HCT116 (cell line): ENCODE results near the gene RNF220. TPM values are rescaled to one million over a fixed set of nuclear protein-coding genes. Genes with fewer than 3 reads are reported as not detected.
A peak's percentile ranks its signal among the peaks of the same experiment; 100 is the strongest.

Experiments used
- ATAC-seq: fragments of 200-7000 bp; cut with Tn5 transposase; 2 replicates; pipeline ENCODE4 v1.9.1; 2020; ENCODE audit warnings: mild to moderate bottlenecking, moderate library complexity
- BruUV-seq: library from RNA; stranded (reverse); fragments of 400-500 nt; replicated peaks from 2 replicates; lab custom pipeline; 2021; lab: Mats Ljungman, UMichigan
- CTCF ChIA-PET: fragments of 300-600 bp; sonication (Branson Sonifier 250); formaldehyde crosslinking; loops from one replicate; lab custom pipeline; 2021; ENCODE audit warnings: antibody characterized with exemption; lab: Charles Lee
- POLR2A ChIA-PET: fragments of 300-600, 350-600 bp; sonication (Branson Sonifier 250); formaldehyde crosslinking; loops from one replicate; lab custom pipeline; 2021; ENCODE audit warnings: antibody characterized with exemption; lab: Charles Lee
- RAD21 ChIA-PET, 2 experiments: fragments of 300-600 bp; sonication (Branson Sonifier 250); formaldehyde crosslinking; loops; one replicate each; lab custom pipeline; 2023; ENCODE audit warnings: low total read pairs in 2 of 2; ENCODE audit not compliant: uncharacterized antibody in 2 of 2, unreplicated experiment in 2 of 2, low non-redundant PET in 1 of 2; lab: Charles Lee
- DNase-seq: peaks from one replicate; pipeline ENCODE4 v3.0.0-alpha.2; 2010; ENCODE audit warnings: low read depth, low spot score
- H2AFZ ChIP-seq: fragments of 200-600 bp; shearing (Covaris generic), sonication (generic); 2 replicates; pipeline ENCODE4 v1.6.1; 2017; ENCODE audit warnings: low read depth, mixed run types, mixed read lengths, antibody characterized with exemption, low read length; ENCODE audit not compliant: poor library complexity, severe bottlenecking
- H3K27ac ChIP-seq: 2 replicates; pipeline ENCODE4 v1.5.1; 2012; ENCODE audit warnings: low read depth, low read length
- H3K27me3 ChIP-seq: fragments of 200-600 bp; sonication (generic); 2 replicates; pipeline ENCODE4 v1.6.1; 2016; ENCODE audit warnings: mixed run types, low read length, mixed read lengths; ENCODE audit not compliant: insufficient read depth
- H3K36me3 ChIP-seq, 2 experiments: fragments of 200-500 bp in 1 of 2; fragments of 200-600 bp in 1 of 2; sonication (Bioruptor generic) in 1 of 2; sonication (generic) in 1 of 2; 2 replicates each; pipeline versions ENCODE4 v1.5.1 to v1.6.1; 2014 to 2016; ENCODE audit warnings: low read length in 2 of 2, inconsistent platforms in 1 of 2, mixed read lengths in 1 of 2, mixed run types in 1 of 2; ENCODE audit not compliant: insufficient read depth in 2 of 2, control insufficient read depth in 1 of 2
- H3K4me1 ChIP-seq, 2 experiments: fragments of 200-600 bp in 1 of 2; sonication (generic) in 1 of 2; 2 replicates each; pipeline versions ENCODE4 v1.5.1 to v1.6.1; 2012 to 2017; ENCODE audit warnings: low read length in 2 of 2, inconsistent platforms in 1 of 2, mild to moderate bottlenecking in 1 of 2, mixed read lengths in 1 of 2, mixed run types in 1 of 2, moderate library complexity in 1 of 2; ENCODE audit not compliant: insufficient read depth in 2 of 2, control insufficient read depth in 1 of 2
- H3K4me2 ChIP-seq: fragments of 200-600 bp; sonication (generic); 2 replicates; pipeline ENCODE4 v1.6.1; 2017; ENCODE audit warnings: mixed run types, low read length, mixed read lengths
- H3K4me3 ChIP-seq, 2 experiments: fragments of 200-600 bp in 1 of 2; sonication (generic) in 1 of 2; replicated peaks in 1 of 2; 2 replicates each; pipeline ENCODE4 v1.5.1; 2011 to 2016; ENCODE audit warnings: low read length in 2 of 2, control low read depth in 1 of 2, low read depth in 1 of 2, mild to moderate bottlenecking in 1 of 2, mixed read lengths in 1 of 2, mixed run types in 1 of 2
- H3K79me2 ChIP-seq: fragments of 200-600 bp; sonication (generic); 2 replicates; pipeline ENCODE4 v1.6.1; 2017; ENCODE audit warnings: mild to moderate bottlenecking, mixed run types, low read length, moderate library complexity, mixed read lengths; ENCODE audit not compliant: insufficient read depth
- H3K9ac ChIP-seq: fragments of 200-600 bp; sonication (generic); 2 replicates; pipeline ENCODE4 v1.6.1; 2016; ENCODE audit warnings: low read length, mixed read lengths
- H3K9me2 ChIP-seq: fragments of 200-600 bp; sonication (generic), shearing (Covaris generic); 2 replicates; pipeline ENCODE4 v1.6.1; 2017; ENCODE audit warnings: mixed run types, mild to moderate bottlenecking, moderate library complexity; ENCODE audit not compliant: insufficient read depth
- H3K9me3 ChIP-seq, 2 experiments: fragments of 200-500 bp in 1 of 2; fragments of 200-600 bp in 1 of 2; sonication (Bioruptor generic) in 1 of 2; sonication (generic) in 1 of 2; 2 replicates each; pipeline ENCODE4 v1.6.1; 2014 to 2017; ENCODE audit warnings: low read length in 2 of 2, mixed read lengths in 2 of 2, inconsistent platforms in 1 of 2, low read depth in 1 of 2, mild to moderate bottlenecking in 1 of 2, mixed run types in 1 of 2, moderate library complexity in 1 of 2; ENCODE audit not compliant: control insufficient read depth in 1 of 2, insufficient read depth in 1 of 2
- H4K20me1 ChIP-seq: fragments of 200-600 bp; sonication (generic), shearing (Covaris generic); 2 replicates; pipeline ENCODE4 v1.6.1; 2017; ENCODE audit warnings: mixed run types, mild to moderate bottlenecking, moderate library complexity; ENCODE audit not compliant: insufficient read depth
- CBX3 ChIP-seq: IDR thresholded peaks from 2 replicates; pipeline ENCODE4 v1.6.1; 2012; ENCODE audit warnings: low read depth
- EGR1 ChIP-seq: IDR thresholded peaks from 2 replicates; pipeline ENCODE4 v1.6.1; 2012; ENCODE audit warnings: low read depth
- ELF1 ChIP-seq: IDR thresholded peaks from 2 replicates; pipeline ENCODE4 v1.6.1; 2012; ENCODE audit warnings: low read depth, borderline replicate concordance
- EZH2 ChIP-seq: fragments of 200-600 bp; sonication (generic); IDR thresholded peaks from 2 replicates; pipeline ENCODE4 v1.6.1; 2017; ENCODE audit warnings: antibody characterized with exemption, mixed run types
- EZH2phosphoT487 ChIP-seq: fragments of 200-600 bp; IDR thresholded peaks from 2 replicates; pipeline ENCODE4 v1.6.1; 2018; ENCODE audit warnings: antibody characterized with exemption, borderline replicate concordance
- POLR2A ChIP-seq: IDR thresholded peaks from 2 replicates; pipeline ENCODE4 v1.7.0; 2011; ENCODE audit warnings: borderline replicate concordance; ENCODE audit not compliant: insufficient read depth, insufficient read length; ENCODE audit errors: extremely low read depth
- POLR2AphosphoS5 ChIP-seq: IDR thresholded peaks from 2 replicates; pipeline ENCODE4 v1.6.1; 2011; ENCODE audit warnings: mild to moderate bottlenecking, low read depth, low read length, moderate library complexity
- RAD21 ChIP-seq: IDR thresholded peaks from 2 replicates; pipeline ENCODE4 v1.6.1; 2012; ENCODE audit warnings: low read depth, mild to moderate bottlenecking
- SIN3A ChIP-seq: IDR thresholded peaks from 2 replicates; pipeline ENCODE4 v1.6.1; 2012; ENCODE audit warnings: low read depth
- SP1 ChIP-seq: IDR thresholded peaks from 2 replicates; pipeline ENCODE4 v1.6.1; 2012; ENCODE audit warnings: low read depth
- SRF ChIP-seq: IDR thresholded peaks from 2 replicates; pipeline ENCODE4 v1.6.1; 2012; ENCODE audit warnings: low read depth
- YY1 ChIP-seq: IDR thresholded peaks from 2 replicates; pipeline ENCODE4 v1.6.1; 2011; ENCODE audit warnings: low read length, low read depth, moderate library complexity, mild to moderate bottlenecking; ENCODE audit not compliant: insufficient replicate concordance; ENCODE audit errors: extremely low read depth
- ZFX ChIP-seq: fragments of 450-650 bp; IDR thresholded peaks from 2 replicates; pipeline ENCODE4 v1.6.1; 2017
- ZNF274 ChIP-seq: fragments of 200-500 bp; sonication (Bioruptor generic); IDR thresholded peaks from 2 replicates; pipeline ENCODE4 v1.6.1; 2014; ENCODE audit warnings: mild to moderate bottlenecking, low read depth, low read length, inconsistent platforms
- intact Hi-C: fragments of 100-400 bp; cut with micrococcal nuclease; formaldehyde crosslinking; loops from 2 replicates; pipeline ENCODE4 v1.10.0; 2022
- total RNA-seq: library from RNA; stranded (reverse); gene quantifications from one replicate; pipeline ENCODE4 v1.2.1, GENCODE V29; 2021; ENCODE audit not compliant: unreplicated experiment
- TF ChIP-seq, protein P1 (sequence below): IDR thresholded peaks from 2 replicates; pipeline ENCODE4 v1.6.1; 2012
- TF ChIP-seq, protein P2 (sequence below), 3 experiments: fragments of 200-600 bp in 1 of 3; sonication (generic) in 1 of 3; IDR thresholded peaks in 2 of 3; conservative IDR thresholded peaks in 1 of 3; 2 replicates each; pipeline ENCODE4 v1.5.1; 2012 to 2017; ENCODE audit warnings: low read depth in 2 of 3, low read length in 2 of 3, antibody characterized with exemption in 1 of 3, borderline replicate concordance in 1 of 3, control low read depth in 1 of 3, mild to moderate bottlenecking in 1 of 3, mixed read lengths in 1 of 3, mixed run types in 1 of 3, moderate library complexity in 1 of 3; ENCODE audit not compliant: insufficient read depth in 1 of 3
- TF ChIP-seq, protein P3 (sequence below): IDR thresholded peaks from 2 replicates; pipeline ENCODE4 v1.6.1; 2012; ENCODE audit warnings: low read depth
- TF ChIP-seq, protein P4 (sequence below): IDR thresholded peaks from 2 replicates; pipeline ENCODE4 v1.6.1; 2012
- TF ChIP-seq, protein P5 (sequence below): IDR thresholded peaks from 2 replicates; pipeline ENCODE4 v1.6.1; 2011; ENCODE audit warnings: mild to moderate bottlenecking, low read length, moderate library complexity; ENCODE audit not compliant: insufficient replicate concordance; ENCODE audit errors: extremely low read depth

RNF220 gene
- total RNA-seq, 1 experiment from 2014 or later = 84.5 TPM

DNA sequence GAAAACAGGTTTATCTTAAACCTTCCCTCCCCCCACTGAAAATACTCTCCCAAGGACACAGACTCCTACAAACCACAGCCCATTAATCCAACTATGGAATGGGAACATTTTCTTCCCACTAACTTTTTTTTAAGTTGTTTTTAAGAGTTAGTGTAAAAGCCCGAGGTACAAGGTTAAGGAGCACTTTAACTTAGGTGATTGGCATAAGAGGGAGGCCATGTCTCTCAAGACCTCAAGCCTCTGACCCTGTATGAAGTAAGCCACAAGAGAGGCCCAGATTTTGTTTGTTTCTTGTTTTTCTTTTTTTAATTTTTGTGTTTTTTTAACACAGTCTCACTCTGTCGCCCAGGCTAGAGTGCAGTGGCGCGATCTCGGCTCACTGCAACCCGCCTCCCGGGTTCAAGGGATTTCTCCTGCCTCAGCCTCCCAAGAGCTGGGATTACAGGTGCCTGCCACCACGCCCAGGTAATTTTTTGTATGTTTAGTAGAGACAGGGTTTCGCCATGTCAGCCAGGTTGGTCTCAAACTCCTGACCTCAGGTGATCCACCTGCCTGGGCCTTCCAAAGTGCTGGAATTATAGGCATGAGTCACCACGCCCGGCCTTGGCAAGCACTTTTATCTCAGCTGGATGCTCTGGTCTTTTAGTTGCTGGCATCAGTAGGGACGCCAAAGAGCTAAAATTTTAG is 283.8 kb downstream of the RNF220 start:
- no TSS peak for BruUV-seq
- no peaks in the 10 kb centered on the region for H3K9me2 ChIP-seq
- H4K20me1 ChIP-seq = no peaks in the 10 kb centered on the region
- H3K9me3 ChIP-seq = no peaks in the 10 kb centered on the region
- intact Hi-C loops = no loop called here
- peak overlapping the region in 1 of 2 experiments; percentile 10; a peak in 1 of 4 replicates for H3K4me3 ChIP-seq
- H2AFZ ChIP-seq = no peak overlapping the region
- DNase-seq (no peak), ATAC-seq (peak; percentile 75)
- H3K9ac ChIP-seq = no peak overlapping the region
- ChIA-PET CTCF (no interaction called here), POLR2A (interaction anchor here (0.9 to 2.7 kb wide), 3 partner anchors 9 to 33 kb away, joined by 3 to 24 read pairs (median 5); no protein-coding TSS in a partner anchor), RAD21 (no interaction called here)
- H3K27ac ChIP-seq = no peak overlapping the region
- peak overlapping the region; percentile 64 for H3K4me2 ChIP-seq
- H3K27me3 ChIP-seq = no peaks in the 10 kb centered on the region
- no peaks in the 10 kb centered on the region for H3K79me2 ChIP-seq
- H3K4me1 ChIP-seq = peaks cover 31 to 46% of the 10 kb centered on the region in 2 experiments
- no peaks in the 10 kb centered on the region for H3K36me3 ChIP-seq
- TF ChIP-seq RAD21 (no peak), POLR2A (no peak), YY1 (no peak), ELF1 (no peak; the same call in 1 of the 2 replicates), ZFX (no peak), EZH2 (no peak), SIN3A (no peak), EZH2phosphoT487 (no peak), CBX3 (peak; percentile 75; the same call in 1 of the 2 replicates), ZNF274 (no peak), SRF (no peak), POLR2AphosphoS5 (no peak; the same call in 1 of the 2 replicates), EGR1 (no peak), SP1 (peak; percentile 39; the same call in 1 of the 2 replicates)
- TF ChIP-seq, protein P1, sequence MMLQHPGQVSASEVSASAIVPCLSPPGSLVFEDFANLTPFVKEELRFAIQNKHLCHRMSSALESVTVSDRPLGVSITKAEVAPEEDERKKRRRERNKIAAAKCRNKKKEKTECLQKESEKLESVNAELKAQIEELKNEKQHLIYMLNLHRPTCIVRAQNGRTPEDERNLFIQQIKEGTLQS = no peak
- TF ChIP-seq, protein P2, sequence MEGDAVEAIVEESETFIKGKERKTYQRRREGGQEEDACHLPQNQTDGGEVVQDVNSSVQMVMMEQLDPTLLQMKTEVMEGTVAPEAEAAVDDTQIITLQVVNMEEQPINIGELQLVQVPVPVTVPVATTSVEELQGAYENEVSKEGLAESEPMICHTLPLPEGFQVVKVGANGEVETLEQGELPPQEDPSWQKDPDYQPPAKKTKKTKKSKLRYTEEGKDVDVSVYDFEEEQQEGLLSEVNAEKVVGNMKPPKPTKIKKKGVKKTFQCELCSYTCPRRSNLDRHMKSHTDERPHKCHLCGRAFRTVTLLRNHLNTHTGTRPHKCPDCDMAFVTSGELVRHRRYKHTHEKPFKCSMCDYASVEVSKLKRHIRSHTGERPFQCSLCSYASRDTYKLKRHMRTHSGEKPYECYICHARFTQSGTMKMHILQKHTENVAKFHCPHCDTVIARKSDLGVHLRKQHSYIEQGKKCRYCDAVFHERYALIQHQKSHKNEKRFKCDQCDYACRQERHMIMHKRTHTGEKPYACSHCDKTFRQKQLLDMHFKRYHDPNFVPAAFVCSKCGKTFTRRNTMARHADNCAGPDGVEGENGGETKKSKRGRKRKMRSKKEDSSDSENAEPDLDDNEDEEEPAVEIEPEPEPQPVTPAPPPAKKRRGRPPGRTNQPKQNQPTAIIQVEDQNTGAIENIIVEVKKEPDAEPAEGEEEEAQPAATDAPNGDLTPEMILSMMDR (IDR thresholded peaks at IDR 0.05 in 2 of 3, conservative IDR thresholded peaks at IDR 0.05 in 1 of 3; ENCODE audit: borderline replicate concordance in 1 of 3, insufficient read depth in 1 of 3, low read depth in 2 of 3, low read length in 2 of 3) = no peak
- TF ChIP-seq, protein P3, sequence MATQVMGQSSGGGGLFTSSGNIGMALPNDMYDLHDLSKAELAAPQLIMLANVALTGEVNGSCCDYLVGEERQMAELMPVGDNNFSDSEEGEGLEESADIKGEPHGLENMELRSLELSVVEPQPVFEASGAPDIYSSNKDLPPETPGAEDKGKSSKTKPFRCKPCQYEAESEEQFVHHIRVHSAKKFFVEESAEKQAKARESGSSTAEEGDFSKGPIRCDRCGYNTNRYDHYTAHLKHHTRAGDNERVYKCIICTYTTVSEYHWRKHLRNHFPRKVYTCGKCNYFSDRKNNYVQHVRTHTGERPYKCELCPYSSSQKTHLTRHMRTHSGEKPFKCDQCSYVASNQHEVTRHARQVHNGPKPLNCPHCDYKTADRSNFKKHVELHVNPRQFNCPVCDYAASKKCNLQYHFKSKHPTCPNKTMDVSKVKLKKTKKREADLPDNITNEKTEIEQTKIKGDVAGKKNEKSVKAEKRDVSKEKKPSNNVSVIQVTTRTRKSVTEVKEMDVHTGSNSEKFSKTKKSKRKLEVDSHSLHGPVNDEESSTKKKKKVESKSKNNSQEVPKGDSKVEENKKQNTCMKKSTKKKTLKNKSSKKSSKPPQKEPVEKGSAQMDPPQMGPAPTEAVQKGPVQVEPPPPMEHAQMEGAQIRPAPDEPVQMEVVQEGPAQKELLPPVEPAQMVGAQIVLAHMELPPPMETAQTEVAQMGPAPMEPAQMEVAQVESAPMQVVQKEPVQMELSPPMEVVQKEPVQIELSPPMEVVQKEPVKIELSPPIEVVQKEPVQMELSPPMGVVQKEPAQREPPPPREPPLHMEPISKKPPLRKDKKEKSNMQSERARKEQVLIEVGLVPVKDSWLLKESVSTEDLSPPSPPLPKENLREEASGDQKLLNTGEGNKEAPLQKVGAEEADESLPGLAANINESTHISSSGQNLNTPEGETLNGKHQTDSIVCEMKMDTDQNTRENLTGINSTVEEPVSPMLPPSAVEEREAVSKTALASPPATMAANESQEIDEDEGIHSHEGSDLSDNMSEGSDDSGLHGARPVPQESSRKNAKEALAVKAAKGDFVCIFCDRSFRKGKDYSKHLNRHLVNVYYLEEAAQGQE = no peak
- TF ChIP-seq, protein P4, sequence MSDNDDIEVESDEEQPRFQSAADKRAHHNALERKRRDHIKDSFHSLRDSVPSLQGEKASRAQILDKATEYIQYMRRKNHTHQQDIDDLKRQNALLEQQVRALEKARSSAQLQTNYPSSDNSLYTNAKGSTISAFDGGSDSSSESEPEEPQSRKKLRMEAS = peak; percentile 45; the same call in 1 of the 2 replicates
- TF ChIP-seq, protein P5, sequence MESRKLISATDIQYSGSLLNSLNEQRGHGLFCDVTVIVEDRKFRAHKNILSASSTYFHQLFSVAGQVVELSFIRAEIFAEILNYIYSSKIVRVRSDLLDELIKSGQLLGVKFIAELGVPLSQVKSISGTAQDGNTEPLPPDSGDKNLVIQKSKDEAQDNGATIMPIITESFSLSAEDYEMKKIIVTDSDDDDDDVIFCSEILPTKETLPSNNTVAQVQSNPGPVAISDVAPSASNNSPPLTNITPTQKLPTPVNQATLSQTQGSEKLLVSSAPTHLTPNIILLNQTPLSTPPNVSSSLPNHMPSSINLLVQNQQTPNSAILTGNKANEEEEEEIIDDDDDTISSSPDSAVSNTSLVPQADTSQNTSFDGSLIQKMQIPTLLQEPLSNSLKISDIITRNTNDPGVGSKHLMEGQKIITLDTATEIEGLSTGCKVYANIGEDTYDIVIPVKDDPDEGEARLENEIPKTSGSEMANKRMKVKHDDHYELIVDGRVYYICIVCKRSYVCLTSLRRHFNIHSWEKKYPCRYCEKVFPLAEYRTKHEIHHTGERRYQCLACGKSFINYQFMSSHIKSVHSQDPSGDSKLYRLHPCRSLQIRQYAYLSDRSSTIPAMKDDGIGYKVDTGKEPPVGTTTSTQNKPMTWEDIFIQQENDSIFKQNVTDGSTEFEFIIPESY = no peak
